ENCODE results near the gene NECTIN3. TPM values are rescaled to one million over a fixed set of nuclear protein-coding genes. Genes with fewer than 3 reads are reported as not detected.

The NECTIN3 gene
- total and polyA plus RNA-seq, 2 of the 4 experiments (the other 2 are of a cell fraction), result 34.7 to 155 TPM

DNA sequence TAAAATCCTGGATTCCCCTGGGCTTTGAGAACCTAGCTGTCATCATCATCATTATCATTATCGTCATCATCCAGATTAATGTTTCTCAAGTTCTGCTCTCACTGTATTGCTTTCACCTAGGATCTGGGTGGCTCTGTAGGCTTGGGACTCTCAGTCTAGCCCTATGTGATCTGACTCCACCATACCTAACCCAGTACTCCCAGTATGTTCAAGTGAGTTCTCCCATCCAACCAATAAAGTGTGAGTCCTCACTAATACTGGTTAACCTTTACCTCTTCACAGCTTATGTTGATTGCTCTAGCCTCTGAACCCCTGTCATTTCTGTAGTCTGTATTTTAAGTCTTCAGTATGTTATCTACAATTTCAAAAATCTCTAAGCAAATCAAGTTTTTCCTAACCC, 102.3 kb downstream of the NECTIN3 start:
- Histone ChIP-seq H3K27ac (ENCODE audit: insufficient read depth, low read length) (no peak overlapping the region), H4K5ac (ENCODE audit: low read depth, low read length) (no peak overlapping the region), H3K56ac (ENCODE audit: extremely low read depth, insufficient read depth, low read length) (no peak overlapping the region), H4K20me1 (ENCODE audit: insufficient read depth, low read length) (no peaks in the 10 kb centered on the region; the same call in 1 of the 2 replicates), H2BK20ac (ENCODE audit: low read depth, low read length) (no peak overlapping the region), H3K14ac (replicated peaks; ENCODE audit: low read depth, low read length) (no peak overlapping the region), H3K27me3 (ENCODE audit: control insufficient read depth, insufficient read depth, low read length) (no peaks in the 10 kb centered on the region), H3K4me1 (ENCODE audit: control insufficient read depth, insufficient read depth, low read length) (no peaks in the 10 kb centered on the region), H3K4me3 (ENCODE audit: insufficient read depth, low read depth, low read length) (no peak overlapping the region), H4K8ac (ENCODE audit: low read depth in 2 of 2, low read length in 2 of 2) (no peak overlapping the region), H3K79me1 (ENCODE audit: low read depth in 1 of 2, low read length in 2 of 2) (peaks cover 27 to 46% of the 10 kb centered on the region in 2 experiments), H3K18ac (ENCODE audit: low read depth, low read length) (no peak overlapping the region), H3K9me1 (ENCODE audit: insufficient read depth, low read length) (peaks cover 4% of the 10 kb centered on the region; the same call in 1 of the 2 replicates), H2AFZ (replicated peaks; ENCODE audit: low read length, poor library complexity) (no peak overlapping the region), H3K4me2 (ENCODE audit: low read depth, low read length) (no peak overlapping the region), H3K23ac (ENCODE audit: low read depth, low read length) (no peak overlapping the region), H2BK15ac (ENCODE audit: low read depth, low read length) (no peak overlapping the region), H2AK5ac (ENCODE audit: low read depth, low read length) (no peak overlapping the region), H2BK5ac (ENCODE audit: low read depth, low read length, poor library complexity, severe bottlenecking) (no peak overlapping the region), H2AK9ac (replicated peaks; ENCODE audit: low read depth, low read length, poor library complexity) (no peak overlapping the region), H3K9me3 (ENCODE audit: control insufficient read depth, insufficient read depth, low read length) (no peaks in the 10 kb centered on the region), H4K91ac (ENCODE audit: insufficient read depth, low read depth, low read length) (no peak overlapping the region), H3K36me3 (ENCODE audit: control insufficient read depth, insufficient read depth, low read length) (peaks cover 28% of the 10 kb centered on the region), H3K9ac (ENCODE audit: low read depth, low read length) (no peak overlapping the region), H2BK120ac (ENCODE audit: low read depth, low read length) (no peak overlapping the region), H3K4ac (ENCODE audit: low read depth, low read length) (no peak overlapping the region)
- DNase-seq (no peak), ATAC-seq (ENCODE audit: low read depth) (no peak)
- ChIA-PET CTCF (no interaction called here), POLR2A (ENCODE audit: unreplicated experiment) (no interaction called here)
- no CpG with 5 or more reads among the region's 1 CpG for WGBS, 2 experiments (ENCODE audit: extremely low coverage in 2 of 2, insufficient read length in 1 of 2)
- TF ChIP-seq CHD1 (IDR thresholded peaks at IDR 0.05; ENCODE audit: low read depth, low read length) (no peak), NFE2L2 (IDR thresholded peaks at IDR 0.05; ENCODE audit: low read depth, low read length) (no peak), SMC3 (IDR thresholded peaks at IDR 0.05; ENCODE audit: low read depth, low read length) (no peak), MXI1 (IDR thresholded peaks at IDR 0.05; ENCODE audit: borderline replicate concordance, low read depth, low read length) (no peak), RAD21 (IDR thresholded peaks at IDR 0.05; ENCODE audit: low read length) (no peak), POLR2A (IDR thresholded peaks at IDR 0.05; ENCODE audit: low read depth, low read length) (no peak), BHLHE40 (IDR thresholded peaks at IDR 0.05; ENCODE audit: low read depth, low read length) (no peak), RCOR1 (IDR thresholded peaks at IDR 0.05; ENCODE audit: insufficient replicate concordance, low read length) (no peak), CTCF (conservative IDR thresholded peaks at IDR 0.05; ENCODE audit: low read depth, low read length) (no peak), MAZ (IDR thresholded peaks at IDR 0.05; ENCODE audit: borderline replicate concordance, low read depth, low read length) (no peak), CEBPB (IDR thresholded peaks at IDR 0.05; ENCODE audit: low read depth, low read length) (no peak), FOS (IDR thresholded peaks at IDR 0.05; ENCODE audit: low read depth, low read length) (no peak), MAFK (IDR thresholded peaks at IDR 0.05; ENCODE audit: low read depth, low read length) (no peak), RFX5 (IDR thresholded peaks at IDR 0.05; ENCODE audit: low read depth, low read length) (no peak)
- TF ChIP-seq, protein P1, sequence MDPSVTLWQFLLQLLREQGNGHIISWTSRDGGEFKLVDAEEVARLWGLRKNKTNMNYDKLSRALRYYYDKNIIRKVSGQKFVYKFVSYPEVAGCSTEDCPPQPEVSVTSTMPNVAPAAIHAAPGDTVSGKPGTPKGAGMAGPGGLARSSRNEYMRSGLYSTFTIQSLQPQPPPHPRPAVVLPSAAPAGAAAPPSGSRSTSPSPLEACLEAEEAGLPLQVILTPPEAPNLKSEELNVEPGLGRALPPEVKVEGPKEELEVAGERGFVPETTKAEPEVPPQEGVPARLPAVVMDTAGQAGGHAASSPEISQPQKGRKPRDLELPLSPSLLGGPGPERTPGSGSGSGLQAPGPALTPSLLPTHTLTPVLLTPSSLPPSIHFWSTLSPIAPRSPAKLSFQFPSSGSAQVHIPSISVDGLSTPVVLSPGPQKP (IDR thresholded peaks at IDR 0.05; ENCODE audit: borderline replicate concordance, low read depth, low read length), result no peak
- TF ChIP-seq, protein P2, sequence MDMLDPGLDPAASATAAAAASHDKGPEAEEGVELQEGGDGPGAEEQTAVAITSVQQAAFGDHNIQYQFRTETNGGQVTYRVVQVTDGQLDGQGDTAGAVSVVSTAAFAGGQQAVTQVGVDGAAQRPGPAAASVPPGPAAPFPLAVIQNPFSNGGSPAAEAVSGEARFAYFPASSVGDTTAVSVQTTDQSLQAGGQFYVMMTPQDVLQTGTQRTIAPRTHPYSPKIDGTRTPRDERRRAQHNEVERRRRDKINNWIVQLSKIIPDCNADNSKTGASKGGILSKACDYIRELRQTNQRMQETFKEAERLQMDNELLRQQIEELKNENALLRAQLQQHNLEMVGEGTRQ (IDR thresholded peaks at IDR 0.05; ENCODE audit: low read depth, low read length), result no peak
- dilution Hi-C loops (cut with HindIII; ENCODE audit: low sequenced_read_pairs, unreplicated experiment), result no loop called here
- intact Hi-C loops (cut with micrococcal nuclease), result no loop called here
- BruUV-seq (replicated peaks), result no TSS peak
- in situ Hi-C loops (cut with MboI; ENCODE audit: low sequenced_read_pairs), result no loop called here

All from IMR-90 (cell line).